ENCODE data around the gene FANCE.

The FANCE gene

DNA sequence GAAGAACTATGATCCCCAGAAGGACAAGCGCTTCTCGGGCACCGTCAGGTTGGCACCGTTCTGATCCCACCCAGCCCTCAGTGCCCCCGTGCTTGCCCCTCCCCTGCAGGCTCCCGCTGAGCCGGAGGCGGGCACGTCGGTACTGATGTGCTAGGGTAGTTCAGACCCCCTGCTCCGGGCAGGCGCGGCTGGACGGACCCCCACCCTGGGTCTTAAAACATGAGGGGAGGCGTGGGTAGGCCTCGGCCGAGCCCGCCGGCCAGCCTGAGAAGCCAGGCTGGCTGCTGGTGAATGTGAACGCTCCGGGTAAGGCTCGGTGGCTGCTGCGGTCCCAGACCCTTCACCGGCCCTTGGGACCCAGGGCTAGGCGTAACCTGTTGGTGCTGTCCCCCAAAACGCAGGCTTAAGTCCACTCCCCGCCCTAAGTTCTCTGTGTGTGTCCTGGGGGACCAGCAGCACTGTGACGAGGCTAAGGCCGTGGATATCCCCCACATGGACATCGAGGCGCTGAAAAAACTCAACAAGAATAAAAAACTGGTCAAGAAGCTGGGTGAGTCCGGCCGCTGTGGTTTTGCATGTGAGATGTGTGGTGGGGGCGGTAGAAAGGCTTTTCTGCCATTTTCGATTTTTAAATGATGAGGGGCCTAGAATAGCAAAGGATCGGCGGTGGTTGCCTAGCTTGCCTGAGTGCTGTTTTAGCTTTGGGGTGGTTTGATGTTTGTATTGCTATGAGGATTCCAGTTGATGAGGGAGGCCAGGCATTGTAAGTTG, 17.0 kb downstream of the FANCE start:
- no peak for DNase-seq

DNA sequence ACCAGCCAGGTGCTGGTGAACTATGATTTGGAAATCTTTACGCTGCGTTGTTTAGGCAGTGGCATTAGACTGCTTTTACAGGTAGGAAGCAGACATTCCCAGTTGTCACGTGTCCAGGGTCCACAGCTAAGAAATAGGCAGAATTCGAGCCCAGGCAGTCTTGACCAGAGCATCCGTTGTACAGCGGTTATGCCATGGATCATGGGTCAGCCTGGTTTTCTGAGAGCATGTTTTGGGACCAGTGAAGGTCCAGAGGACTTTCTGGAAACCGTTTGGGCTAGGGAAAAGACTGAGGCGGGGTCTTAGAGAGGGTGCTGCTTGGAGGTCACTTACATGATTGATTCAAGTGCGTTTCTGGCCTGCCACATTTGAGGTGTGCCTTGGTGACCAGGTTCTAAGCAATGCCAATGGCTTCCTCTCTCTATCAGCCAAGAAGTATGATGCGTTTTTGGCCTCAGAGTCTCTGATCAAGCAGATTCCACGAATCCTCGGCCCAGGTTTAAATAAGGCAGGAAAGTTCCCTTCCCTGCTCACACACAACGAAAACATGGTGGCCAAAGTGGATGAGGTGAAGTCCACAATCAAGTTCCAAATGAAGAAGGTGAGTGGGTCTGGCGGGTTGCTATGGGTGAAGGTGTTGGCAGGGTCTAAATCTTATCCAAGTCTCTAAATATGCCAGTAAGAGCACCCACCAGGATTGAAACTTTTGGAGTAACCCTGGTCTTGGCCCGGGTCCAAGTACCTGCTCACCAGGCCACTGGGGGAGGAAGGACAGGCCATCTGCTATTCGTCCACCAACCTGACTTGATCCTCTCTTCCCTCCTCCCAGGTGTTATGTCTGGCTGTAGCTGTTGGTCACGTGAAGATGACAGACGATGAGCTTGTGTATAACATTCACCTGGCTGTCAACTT, 17.9 kb downstream of the FANCE start:
- DNase-seq = peak; percentile 38

DNA sequence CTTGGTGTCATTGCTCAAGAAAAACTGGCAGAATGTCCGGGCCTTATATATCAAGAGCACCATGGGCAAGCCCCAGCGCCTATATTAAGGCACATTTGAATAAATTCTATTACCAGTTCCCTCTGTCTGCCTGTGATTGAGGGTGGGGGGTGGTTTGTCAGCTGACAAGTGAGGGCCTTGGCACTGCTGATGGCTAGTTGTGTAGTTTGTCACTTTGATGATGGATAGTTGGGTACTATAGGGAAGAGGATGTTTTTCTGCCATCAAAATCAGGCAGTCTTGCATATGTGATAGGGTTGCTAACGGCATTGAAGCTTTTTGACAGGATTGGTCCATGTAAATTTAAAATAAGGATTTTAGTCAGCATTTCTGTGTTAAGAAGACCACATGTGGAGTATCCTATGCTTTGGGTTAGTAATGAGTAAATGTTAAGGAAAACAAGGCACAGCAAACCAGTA, 18.6 kb downstream of the FANCE start:
- DNase-seq = no peak

DNA sequence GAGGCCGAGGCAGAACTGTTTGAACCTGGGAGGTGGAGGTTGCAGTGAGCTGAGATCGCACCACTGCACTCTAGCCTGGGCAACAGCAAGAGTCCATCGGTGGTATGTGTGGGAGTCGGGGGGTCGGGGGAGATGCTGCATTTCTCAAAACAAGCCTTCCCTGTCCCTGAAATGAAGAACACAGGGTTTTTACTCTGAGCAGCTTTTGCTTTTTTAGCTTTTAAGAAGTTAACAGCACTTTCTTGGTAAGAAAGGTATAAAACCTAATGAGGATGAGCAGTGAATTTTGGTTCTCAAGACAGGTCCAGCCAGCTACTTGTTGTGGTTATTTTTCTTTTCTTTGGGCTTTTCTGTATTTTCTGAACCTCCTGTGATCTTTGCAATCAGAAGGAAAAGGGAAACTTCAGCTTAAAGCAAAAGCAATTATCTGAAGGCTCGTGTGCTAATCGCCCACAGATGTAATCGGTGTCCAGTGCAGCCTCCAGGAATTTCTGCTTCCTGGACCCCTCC, 19.8 kb downstream of the FANCE start:
- no peak for DNase-seq

DNA sequence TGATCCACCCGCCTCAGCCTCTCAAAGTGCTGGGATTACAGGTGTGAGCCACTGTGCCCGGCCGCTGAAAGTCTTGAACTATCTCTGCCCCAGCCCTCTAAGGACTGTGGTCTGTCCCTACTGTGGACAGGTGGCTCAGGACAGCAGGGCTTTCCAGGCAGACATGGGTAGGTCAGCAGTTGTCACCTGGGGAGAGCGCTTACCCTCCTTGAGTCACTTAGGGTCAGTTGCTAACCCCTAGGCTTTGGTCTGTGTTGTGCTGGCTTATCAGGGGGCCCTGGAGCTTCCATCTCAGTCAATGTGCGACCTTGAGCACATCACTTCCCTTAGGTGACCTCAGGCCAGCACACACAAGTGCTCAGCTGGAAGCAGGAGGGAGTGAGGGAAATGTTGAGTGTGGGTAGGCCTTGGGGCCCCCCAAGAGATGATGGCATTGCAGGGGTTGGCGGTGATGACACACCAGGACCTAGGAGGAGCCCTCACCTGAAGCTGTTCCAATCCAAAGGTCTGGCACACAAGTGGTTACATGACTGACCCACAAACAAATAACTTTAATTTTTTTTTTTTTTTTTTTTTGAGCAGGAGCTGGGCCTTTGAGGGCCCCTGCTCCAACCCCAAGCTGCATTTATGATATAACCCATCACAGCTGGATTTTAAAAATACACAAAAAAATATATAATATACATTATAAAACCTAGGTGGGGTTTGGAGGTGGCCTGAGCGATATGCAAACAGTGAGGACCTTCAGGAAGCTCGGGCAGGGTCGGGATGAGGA, 21.1 kb downstream of the FANCE start:
- no peak for DNase-seq

DNA sequence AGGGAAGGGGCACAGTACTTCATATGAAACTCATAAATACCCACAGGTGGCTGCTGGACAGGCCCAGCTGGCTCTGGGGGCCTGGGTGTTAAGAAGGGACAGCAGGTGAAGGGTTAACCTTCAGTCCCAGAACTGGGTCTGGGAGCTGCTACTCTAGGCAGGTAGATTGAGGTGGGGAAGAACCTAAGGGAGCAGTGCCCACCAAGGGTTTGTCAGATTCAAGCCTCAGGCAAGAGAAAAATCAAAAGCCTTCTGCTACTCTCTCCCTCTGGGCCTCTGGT, 21.7 kb downstream of the FANCE start:
- DNase-seq = no peak

DNA sequence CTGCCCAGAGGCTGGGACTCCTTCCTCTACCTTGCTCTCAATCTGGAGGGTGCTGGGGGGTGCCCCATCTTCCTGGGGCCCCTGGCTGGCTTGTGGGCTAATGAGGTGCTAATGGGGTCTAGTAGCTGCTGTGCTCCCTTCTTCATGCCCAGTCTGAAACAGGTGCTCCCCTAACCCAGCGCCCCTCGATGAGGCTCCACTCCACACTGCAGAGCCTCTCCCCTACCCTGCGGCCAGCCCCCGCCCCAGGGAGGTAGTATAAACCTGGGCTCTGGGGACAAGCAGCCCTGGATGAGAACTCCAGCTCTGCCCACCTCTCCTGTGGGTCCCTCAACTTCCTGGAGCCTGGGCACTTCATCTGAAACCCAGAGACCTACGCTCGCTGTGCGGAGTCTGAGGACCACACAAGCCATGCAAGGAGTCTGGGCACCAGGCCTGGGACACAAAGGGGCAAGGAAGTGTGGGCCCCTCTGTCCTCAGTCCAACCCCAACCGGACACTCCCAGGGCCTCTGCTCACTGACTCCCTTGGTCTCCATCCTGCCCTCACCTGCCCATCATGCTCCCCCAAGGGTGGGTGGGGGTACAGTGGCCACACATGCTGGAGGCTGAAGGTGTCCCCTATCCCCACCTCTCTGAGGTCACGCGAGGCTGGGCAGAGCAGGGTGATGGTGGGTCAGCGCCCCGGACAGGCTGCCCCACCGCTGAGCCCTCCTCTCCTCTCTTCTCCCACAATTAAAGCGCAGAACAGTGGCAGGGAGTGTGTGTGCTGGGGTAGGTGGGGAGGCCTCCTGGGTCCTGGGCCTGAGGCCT, 22.2 kb downstream of the FANCE start:
- DNase-seq = no peak

DNA sequence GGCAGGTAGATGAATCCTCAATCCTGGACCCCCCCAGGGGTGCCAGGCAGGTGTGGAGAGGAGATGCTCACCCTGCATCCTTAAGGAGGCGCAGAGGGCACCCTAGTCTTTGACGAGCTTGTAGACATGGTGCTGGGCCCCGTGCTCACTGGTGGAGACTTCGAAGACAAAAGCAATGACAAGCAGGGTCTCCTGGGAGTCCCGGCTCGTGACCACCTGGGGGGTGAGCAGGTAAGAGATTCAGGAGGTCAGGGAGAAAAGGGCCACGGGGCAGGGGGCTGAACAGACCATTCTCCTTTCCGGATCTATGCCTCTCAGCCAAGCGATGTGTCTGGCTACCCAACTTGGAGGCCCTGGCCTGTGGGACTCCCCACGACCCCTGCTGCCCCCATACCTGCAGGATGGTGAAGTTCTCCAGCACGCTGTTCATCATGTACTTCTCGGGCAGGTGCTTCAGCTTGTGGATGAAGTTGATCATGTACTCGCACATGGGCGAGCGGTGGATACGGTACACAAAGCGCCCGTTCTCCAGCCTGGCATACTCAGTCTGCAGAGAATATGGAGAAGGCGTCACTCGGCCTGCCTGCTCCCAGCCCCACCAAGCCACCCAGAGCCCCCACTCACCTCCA, 22.9 kb downstream of the FANCE start:
- DNase-seq = no peak

DNA sequence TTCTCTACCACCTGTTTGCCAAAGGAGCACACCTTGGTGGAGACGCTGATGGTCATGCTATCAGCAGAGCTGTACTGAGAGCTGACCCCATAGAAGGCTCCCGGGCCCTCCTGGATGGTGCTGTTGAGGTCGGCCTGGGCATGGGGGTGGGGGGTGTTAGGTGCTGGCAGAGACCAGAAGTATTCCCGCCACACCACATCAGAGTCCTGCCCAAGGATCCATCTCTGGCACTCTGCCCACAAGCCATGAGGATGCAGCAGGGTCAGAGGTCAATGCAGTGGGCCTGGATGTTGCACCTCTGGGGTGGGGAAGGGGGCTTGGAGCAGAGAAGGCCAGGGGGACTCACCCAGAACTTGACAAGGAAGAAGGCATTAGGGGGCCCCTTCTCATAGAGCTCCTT, 23.4 kb downstream of the FANCE start:
- DNase-seq = no peak

DNA sequence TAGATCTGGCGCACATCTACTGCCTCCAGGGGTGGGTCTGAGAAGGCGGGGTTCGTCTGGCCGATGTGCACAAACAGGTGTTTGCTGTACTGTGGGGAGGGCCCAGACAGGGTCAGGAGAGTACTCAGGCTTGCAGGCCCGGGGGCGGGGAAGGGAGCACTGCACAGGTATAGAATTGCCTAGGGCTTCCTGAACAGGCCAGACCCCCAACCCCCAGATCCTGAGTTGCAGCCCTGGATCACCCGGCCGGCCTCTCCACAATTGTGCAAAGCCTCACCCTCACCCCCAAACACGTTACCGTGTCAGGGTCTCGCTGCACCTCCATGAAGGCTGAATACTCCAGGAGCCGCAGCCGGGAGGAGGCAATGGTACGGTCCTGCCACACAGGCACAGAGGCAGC, 23.9 kb downstream of the FANCE start:
- DNase-seq = no peak

DNA sequence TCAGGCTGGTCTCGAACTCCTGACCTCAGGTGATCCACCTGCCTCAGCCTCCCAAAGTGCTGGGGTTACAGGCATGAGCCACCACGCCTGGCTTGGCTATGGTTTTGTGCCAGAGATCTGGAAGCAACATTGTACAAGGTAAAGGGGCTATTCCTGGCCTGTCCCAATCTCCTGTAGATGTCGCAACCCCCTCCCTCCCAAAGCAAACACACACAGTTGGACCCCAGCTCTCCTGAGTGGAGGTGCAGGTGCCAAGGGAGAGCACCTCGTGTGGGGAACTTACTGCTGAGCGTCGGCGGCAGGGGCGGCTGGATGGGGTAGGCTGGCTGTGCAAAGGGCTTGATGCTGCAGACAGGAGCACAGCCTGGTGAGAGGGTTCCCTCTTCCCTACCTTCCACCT, 24.9 kb downstream of the FANCE start:
- no peak for DNase-seq

DNA sequence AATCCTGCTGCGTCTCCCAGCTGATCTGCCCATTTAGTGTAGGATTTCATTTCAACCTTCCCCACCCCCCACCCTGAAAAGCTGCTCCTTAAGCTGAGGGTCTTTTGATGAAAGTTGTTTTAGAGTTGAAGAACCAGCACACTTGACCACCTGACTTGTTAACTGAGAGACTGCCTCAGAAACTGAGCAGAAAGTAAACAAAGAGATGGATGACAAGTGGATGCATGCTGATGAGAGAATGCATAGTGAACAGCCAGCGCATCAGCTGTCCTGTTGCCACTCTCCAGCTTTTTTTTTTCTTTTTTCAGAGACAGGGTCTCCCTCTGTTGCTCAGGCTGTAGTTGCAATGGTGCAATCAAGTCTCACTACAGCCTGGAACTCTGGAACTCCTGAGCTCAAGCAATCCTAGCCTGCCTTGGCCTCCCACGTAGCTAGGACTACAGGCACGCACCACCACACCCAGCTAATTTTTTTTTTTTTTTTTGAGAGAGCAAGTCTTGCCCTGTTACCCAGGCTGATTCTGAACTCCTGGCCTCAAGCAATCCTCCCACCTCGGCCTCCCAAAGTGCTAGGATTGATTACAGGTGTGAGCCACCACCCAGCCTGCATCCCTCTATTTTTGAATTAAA, 25.5 kb downstream of the FANCE start:
- no peak for DNase-seq

DNA sequence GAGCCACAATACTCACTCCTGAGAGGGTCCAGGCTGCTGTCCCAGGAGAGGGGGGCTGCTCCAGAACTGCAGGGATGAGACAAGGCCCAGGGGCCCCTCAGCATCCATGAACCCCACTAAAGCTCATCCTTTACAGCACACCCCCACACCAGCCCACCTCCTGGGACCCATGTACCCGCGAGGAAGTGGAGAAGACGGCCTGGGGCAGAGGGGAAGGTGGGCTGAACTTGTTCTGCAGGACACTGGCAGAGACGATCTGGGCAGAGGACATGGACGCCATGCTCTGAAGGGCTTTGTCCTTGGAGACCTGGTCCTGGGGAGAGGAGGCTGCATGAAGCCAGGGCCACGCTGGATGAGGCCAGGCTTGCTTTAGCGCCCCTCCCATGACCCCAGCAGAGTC, 26.1 kb downstream of the FANCE start:
- no peak for DNase-seq

DNA sequence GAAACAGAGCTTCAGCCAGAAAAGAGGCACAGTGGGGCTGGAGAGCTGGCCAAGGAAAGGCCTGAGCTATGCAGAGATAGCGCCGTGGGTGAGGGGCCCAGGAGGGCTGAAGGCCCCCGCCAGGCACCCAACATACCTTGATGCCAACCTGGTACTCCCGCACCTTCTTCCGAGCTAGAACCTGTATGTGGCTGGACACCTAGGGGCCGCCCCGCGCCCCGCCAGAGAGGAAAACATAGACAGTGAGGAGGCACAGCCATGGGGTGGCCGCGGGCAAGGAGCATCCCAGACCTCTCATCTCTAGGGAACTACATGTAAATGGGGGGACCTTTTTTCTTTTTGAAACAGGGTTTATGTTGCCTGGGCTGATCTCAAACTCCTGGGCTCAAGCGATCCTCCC, 28.0 kb downstream of the FANCE start:
- no peak for DNase-seq

DNA sequence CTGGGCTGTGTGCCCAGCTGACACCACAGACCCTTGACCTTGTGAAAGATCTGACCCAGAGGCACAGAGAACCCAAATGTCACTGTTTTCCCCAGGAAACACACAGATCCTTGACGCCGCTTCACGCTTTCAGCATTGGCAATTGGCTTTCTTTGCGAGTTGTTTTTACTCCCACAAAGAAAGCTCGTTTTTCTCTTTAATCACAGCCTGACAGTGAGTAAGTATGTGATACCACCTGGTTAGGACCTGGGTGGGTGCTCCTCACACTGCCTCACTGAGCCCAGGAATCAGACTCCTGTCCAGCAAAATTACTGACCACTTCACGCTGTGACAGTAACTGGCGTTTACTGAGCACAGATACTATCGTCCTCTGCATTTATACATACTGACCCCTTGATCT, 29.1 kb downstream of the FANCE start:
- no peak for DNase-seq

DNA sequence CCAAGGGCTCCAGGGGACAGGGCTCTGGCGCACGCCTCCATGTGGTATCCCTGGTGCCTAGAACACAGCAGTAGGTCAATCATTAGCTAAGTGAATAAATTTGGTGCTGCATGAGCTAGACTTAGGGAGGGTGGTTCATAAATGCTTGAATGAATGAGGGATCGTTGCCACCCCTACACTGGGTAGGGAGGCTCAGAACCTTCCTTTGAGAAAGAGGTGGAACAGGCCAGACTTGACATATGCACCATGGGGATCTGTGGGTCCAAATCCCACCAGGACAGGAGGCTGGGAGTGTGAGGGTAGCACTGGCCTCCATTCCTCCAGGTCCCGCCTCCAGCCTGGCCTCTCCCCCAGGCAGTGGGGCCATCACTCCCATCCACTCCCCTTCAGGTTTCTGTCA, 30.9 kb downstream of the FANCE start:
- no peak for DNase-seq

DNA sequence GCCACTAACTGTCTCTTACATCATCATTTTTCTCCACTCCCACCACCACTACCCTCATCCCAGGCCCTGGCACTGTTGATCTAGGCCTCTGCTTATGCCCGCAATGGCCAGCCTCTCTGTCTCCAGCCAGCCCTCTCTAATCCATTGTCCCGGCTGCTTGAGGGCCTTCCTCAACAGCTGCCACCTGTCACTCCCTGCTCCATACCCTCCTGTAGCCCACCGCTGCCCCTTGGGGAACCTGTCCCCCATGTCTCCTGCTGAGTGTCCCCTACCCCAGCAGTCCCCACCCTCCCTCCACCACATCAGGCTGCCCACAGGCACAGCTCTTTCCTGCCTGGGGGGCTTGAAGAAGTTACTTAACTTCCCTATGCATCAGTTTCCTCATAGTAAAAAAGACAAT, 31.4 kb downstream of the FANCE start:
- DNase-seq = no peak

DNA sequence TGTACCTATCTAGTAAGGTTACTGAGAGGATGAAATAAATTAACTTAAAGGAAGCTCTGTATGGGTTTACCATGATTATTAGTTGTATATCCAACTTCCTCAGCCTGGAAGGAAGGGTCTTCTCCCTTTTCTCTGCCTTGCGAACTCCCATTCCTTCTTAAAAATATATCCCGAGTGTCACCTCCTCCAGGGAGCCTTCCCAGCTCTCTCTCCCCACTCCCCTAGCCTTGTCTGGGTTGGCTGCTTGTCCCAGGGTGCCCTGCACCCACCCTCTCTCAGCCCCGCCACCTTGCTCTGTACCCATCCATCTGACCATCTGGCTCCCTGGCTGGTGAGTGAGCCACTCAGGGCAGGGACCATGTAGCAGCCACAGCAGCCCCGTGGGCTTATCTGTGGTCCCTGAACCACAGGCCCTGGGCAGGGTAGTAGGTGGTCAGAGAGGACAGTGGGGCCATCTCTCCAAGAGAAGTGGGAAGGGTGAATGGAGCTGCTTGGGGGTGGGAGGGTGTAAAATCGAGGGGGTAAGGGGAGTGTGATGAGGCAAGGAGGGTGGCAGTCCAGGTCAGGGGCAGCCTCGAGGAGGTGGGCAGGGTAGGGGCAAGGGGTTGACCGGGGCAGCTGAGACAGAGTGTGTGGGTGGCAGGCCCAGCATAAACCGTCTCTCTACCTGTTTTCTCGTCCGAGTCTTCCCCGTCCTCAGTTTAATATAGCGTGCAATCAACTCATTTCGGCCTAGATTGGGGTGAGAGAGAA, 31.9 kb downstream of the FANCE start:
- no peak for DNase-seq

DNA sequence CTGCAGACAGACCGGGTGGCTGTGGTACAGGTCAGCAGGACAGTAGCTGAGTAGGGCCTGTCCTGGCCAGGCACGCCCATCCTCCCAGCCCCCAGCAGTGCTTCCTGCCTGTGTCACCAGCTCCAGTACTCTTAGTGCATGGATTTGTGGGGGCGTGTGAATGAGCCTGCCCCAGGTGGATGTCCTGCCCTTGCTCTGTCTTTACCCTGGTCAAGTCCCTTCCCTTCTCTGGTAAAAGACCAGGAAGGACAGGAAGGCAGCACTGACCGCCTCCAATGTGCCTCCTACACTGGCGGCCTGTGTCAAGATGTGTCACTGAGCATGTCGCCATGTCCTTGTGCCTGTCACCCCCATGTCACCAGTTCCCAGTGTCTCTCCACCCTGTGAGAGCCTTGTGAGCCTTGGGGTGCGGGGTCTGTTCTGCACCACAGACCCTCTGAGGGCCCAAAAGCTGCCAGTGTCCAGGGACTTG, 32.8 kb downstream of the FANCE start:
- DNase-seq = no peak

DNA sequence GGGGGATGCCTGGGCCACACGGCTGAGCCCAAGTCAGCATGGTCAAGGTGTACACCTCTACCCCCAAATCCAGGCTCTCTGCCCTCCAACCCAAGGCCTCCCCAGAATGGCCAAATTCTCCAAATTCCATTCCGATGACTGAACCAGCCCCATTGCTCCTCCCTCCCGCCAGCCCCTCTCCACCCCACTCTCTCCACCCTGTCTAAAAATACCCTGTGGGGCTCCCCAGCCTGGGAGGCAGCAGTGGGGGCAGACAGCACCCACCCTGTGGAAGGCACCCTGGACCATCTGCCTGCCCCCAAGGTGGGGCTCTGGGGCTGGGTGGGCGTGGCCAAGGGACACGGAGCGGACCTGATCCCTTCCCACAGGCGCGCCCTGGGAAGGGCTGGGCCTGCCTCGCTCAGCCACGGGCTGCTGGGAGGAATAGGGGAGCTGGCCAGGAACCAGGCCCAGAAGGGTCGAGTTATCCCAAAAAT, 33.3 kb downstream of the FANCE start:
- no peak for DNase-seq
